ENCODE results near the gene DIO2. TPM values are rescaled to one million over a fixed set of nuclear protein-coding genes. Genes with fewer than 3 reads are reported as not detected.

DIO2 gene
- total RNA-seq, 1 donor from 2014 or later = not detected

GRCh38 chr14:80150301-80150700 is 61.0 kb downstream of the DIO2 start:
- H3K4me3 Mint-ChIP-seq (ENCODE audit: low read depth) = no peak overlapping the region
- no peaks in the 10 kb centered on the region for H3K9me3 Mint-ChIP-seq
- no peaks in the 10 kb centered on the region for H3K27me3 Mint-ChIP-seq (ENCODE audit: low read depth)
- intact Hi-C loops (cut with micrococcal nuclease) = no loop called here
- no peaks in the 10 kb centered on the region for H3K36me3 Mint-ChIP-seq (ENCODE audit: low read depth)
- H3K4me1 Mint-ChIP-seq (ENCODE audit: low read depth) = no peaks in the 10 kb centered on the region
- no peak for DNase-seq (ENCODE audit: low spot score)
- no peak overlapping the region for H3K27ac Mint-ChIP-seq
